HG02642 (cell line): ENCODE data around the gene CACFD1.

Source experiments
- ATAC-seq: cut with Tn5 transposase; IDR thresholded peaks from one replicate; pipeline ENCODE4 v1.9.1; 2021; ENCODE audit warnings: mild to moderate bottlenecking; ENCODE audit not compliant: unreplicated experiment, poor library complexity

The CACFD1 gene

DNA sequence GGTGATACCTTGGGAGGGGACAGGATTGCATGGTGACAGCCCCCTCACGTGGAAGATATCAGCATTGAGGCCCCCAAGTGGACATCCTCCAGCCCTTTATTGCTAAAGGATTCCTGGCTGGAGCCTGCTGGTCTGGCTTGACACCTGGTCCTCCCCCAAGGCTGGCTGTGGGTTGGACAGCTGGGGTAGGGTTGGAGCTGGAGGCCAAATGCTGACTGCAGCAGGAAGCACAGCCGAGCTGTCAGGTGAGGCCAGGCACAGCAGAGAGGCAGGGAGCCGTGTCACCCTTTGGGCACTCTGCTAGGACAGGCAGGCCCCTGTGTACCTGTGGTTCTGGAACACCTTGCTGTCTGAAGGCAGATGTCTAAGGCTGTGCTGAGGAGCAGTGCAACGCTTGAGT, 2.2 kb downstream of the CACFD1 start:
- no peak for ATAC-seq

DNA sequence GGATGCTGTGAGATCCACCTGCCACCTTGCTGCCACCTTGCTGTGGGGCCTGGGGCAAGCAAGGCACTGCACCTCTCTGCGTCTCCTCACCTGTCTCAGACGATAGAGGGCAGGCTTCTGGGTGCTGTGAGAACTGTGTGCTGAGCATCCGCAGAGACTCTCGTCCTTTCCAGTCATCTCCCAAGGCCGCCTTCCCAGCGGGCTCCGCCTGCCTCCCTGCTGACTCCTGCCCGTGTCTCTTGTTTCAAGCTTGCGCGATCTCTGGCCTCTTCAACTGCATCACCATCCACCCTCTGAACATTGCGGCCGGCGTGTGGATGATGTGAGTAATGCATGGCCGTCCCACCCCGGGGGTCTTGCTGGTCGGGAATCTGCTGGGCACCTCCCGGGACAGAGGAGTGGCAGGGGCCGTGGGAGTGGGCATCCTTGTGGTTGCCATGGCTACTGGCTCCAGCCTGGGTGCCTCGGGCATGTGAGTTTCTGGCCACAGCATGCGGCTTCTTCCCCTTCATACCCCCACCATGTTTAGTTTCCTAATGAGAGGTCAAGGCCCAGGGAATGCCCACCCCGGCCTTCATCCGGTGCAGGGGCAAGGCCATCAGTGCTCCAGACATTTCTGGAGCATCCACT, 3.6 kb downstream of the CACFD1 start:
- no peak for ATAC-seq

DNA sequence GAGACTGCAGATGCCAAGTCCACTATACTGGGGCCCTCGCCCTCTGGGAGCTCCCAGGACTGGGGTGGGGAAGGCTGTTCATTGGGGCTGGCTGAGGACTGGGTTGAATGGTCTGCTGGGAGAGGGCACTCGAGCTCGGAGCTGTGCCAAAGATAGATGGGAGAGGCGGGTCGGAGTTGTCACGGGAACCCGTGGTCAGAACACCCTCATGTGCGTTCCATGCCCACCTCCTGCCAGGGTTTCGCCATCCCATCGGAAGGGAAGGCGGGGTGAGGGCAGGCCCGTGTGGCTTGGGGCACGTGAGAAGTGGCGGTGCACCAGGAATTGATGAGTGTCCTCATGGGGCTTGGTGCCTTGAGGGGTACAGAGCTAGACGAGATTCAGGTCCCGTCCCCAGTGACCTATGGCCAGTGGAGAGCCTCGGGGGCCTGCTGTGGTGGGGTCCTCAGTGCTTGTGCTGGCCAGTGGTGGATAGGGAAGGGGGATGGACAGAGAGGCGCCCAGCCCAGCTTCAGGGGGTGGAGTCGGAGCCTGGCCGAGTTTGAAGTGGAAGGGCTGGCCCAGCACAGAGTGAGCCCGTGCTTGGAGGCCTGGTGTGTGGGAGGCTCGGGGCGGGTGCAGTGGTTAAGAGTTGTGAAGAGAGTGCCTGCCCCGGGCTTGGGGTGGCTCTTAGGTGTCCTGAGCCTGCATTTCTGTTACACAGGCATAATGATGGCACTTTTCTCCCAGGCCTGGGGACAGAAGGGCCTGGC, 4.3 kb downstream of the CACFD1 start:
- no peak for ATAC-seq

DNA sequence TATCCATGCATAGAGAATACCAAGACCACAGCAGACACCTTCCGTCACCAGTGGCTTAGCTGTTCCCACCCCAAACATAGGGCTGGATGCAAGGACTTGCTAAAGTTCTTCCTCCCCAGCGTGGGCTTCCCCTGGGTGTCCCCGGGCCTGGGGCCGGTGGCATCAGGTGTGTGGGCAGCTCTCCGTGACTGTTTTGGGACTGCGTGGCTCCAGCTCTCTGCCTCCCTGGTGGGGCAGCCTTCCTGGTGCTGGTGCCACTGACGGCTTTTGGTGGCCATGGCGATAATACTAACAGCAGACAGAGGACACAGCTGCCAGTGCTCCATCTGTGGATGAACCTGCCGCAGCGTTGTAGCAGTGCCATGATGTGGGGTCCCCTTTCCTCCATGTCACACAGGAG, 4.9 kb downstream of the CACFD1 start:
- ATAC-seq, result no peak

DNA sequence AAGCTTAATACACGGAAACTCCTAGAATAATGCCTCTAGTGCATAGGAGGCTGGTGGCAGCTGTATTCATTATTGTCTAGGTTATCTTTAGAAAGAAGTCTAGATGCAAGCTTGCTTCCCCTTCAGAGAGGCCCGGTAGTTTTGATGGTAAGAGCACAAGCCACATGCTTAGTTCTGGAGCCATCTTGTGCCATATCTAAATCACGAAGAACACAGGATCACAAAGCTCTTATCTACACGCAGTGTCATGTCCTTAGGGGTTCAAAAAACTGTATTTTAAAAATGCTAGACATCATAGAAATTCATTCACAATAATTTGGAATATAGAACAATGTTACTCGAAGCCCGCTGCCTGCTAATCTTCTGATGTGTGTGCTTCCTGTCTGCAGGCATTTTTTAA, 6.2 kb downstream of the CACFD1 start:
- ATAC-seq, result no peak

DNA sequence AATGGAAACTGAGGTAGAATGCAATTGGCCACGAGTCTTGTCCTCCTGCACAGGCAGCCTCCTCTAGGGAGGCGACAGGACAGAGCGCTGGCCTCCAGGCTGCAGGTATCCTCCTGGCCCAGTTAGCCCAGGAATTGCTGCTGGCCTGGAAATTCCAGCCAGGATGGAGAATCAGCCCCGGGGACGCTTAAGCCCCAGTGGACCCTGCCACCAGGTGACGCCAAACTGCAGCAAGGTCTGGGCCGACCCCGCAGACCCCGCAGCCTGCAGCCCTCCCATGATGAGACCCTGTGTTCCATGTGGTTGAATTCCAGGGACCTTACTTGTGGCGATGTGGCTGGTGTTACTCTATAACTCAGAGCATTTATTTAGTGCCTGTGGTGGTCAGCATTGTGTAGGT, 7.3 kb downstream of the CACFD1 start:
- no peak for ATAC-seq

DNA sequence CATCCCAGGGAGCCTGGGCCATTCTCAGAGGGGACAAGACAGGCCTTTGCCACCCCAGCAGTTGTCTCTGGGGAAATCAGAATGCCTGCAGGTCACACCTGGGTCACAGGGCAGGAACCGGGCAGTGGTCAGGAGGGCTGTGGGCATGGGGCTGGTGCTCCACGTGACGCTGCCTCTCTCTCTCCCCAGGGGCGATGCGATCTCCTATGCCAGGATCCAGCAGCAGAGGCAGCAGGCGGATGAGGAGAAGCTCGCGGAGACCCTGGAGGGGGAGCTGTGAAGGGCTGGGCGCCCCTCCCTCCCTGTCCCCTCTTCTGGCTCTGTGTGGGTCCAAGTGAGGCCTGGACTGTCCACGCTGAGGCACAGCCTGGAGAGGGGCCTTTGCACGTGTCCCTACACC, 8.6 kb downstream of the CACFD1 start:
- ATAC-seq, result no peak

DNA sequence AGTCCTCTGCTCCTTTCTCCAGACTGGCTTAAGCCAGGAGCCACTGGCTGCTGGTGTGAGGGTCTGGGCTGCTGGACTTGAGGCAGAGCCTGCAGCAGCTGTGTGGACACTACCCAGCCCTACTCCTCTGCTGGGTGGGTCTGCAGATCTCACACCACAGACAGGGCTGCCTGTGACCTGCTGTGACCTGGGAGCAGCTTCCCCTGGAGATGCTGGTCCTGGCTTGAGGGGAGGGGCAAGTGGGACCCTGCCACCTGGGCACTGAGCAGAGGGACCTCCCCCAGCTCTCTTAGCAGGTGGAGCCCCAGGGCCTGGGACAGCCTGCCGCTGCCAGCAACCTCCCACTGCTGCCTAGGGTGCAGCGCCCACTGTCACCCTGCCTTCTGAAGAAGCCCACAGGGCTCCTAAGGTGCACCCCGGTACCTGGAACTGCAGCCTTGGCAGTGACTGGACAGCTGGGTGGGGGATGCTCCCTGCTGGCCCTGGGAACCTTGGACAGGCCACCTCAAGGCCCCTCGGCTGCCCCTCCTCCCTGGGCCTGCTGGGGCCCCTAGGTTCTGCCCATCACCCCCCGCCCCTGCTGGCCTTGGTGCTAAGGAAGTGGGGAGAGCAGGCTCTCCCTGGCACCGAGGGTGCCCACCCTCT, 9.1 kb downstream of the CACFD1 start:
- ATAC-seq, result no peak

DNA sequence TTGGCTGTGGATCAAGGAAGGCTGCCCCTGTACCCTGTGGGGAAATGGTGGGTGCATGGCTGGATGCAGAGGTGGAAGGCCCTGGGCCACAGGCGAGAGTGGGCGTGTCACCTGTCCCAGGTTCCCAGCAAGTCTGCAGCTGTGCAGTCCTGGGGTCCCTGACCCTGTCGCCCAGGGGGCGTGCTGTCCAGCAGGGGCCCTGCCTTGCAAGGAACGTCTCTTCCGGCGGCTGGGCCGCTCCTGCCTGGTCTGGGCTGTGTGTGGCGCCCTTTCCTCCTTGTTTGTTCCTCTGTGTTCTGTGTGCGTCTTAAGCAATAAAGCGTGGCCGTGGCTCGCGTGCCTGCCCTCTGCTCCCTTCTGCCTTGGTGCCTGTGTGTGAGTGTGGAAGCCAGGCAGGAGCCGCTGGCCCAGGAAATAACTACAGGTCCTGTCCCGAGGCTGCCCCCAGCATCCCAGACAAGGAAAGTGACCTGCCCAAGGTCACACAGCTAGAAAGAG, 10.7 kb downstream of the CACFD1 start:
- no peak for ATAC-seq

DNA sequence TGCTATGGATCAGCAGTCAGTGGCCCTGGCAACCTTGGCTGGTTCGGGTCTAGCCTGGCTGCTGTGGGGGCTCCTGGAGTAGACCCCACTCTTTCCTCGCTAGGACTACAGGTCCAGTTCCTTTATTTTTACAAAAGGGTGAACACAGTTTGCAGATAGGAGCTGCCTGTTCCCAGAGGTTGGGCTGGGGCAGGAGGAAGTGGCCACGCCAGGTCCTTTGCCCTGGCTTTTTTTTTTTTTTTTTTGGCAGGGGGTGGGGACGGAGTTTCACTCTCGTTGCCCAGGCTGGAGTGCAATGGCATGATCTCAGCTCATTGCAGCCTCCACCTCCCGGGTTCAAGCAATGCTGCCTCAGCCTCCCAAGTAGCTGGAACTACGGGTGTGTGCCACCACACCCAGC, 11.2 kb downstream of the CACFD1 start:
- no peak for ATAC-seq

DNA sequence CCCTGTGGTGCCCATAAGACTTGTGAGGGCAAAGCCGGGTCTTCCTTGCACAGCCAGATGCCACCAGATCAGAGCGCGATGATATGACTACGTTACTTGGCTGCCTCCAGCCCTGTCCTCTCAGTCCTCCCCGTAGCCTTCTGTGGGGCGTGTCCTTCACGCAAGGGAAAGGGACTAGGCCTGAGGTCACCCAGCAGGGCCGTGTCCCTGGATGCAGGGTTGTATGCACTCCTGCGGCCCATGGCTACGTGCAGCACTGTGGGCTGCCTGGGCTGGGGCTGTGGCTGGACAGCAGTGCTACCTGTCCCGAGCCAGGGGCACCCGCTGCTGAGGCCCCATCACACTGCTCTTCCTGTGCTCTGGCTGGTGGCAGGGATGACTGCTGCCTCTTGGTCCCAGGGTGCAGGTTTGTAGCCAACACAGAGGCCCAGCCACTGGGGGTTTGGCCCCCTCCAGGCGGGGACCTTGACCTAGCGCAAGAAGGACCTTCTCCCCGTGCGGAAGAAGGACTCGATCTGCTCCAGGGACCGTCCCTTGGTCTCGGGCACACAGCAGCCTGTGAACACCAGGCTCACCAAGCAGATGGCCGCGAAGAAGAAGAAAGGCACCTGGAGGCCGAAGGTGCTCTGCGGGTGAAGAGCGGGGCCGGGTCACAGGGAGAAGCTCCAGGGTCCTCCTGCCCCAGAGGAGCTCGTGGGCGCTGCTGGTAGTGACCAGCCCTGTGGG, 11.9 kb downstream of the CACFD1 start:
- ATAC-seq, result no peak

DNA sequence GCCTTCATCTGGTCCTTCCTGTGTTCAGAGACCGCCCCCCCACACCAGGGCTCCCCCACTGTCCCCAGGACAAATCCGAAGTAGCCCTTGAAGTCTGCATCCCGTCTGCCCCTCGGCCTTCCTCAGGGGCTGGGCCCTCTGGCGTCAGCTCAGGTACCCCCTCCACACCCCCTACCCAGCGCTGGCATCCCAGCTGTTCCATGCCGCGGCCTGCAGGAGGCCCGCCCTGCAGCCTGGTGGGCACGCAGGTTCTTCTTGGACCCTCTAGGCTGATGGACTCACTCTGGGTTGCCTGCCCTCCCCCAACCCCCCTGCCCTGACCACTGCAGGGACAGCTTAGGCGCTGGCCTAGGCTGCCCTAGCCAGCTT, 12.5 kb downstream of the CACFD1 start:
- no peak for ATAC-seq

DNA sequence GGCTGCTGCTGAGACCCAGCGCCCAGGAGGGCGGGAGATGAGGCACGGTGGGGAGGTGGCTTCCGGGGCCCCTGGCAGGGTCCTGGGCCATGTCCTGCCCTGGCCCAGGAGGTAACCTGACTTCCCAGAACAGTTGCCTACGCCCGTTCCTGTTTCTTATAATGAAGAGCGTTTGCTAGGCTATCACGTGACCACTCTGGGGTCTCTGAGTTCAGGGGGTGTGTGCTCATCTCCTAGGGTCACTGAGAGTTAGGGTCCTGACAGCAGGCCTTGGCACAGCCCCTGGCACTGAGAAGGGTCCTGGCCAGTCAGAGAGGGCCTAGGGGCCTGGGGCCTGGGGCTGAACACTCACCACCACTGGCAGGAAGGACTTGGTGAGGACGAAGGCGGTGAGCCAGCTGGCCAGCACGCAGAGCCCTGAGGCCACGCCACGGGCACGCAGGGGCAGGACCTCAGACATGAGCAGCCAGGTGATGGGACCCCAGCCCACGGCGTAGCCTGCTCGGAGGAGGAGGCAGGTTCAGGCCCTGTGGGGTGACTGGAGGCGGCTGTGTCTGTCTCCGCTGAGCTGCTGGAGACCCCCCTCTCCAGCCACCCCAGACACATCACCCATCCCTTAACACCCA, 13.1 kb downstream of the CACFD1 start:
- ATAC-seq, result no peak

DNA sequence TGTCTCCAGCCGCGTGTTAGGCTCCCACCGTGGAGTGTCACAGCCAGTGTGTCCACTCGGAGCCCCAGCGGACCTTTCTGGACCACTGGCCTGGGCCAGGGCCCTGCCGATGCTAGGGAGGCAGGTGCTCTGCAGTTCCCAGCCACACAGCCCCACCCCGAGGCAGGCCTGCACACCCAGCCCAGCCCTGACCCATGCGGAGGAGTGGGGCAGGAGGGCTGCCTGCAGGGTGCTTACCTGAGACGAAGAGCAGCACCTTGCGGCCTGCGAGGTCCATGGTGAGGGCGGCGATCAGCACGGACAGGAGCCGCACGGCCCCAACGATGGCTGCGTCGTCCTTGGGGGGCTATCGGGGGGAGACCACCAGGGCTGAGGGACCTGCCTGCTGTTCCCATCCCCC, 14.0 kb downstream of the CACFD1 start:
- ATAC-seq, result no peak

DNA sequence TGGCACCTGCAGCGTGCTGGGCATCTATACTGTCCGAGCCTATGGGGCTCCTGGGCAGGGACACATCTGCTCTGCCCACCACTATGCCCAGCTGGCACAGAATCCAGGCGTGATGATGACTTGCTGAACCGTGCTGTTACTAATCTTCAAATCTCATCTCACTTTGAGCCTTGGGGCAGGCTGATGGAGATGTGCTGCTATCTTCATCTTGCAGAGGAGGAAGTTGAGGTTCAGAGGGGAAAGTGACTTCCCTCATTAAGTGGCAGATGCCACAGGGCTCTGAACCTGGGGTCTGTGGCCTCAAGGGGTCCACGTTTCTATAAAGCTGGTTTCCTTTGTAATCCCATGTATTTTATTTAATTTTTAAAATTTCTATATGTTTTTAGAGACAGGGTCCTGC, 14.4 kb downstream of the CACFD1 start:
- ATAC-seq, result no peak

DNA sequence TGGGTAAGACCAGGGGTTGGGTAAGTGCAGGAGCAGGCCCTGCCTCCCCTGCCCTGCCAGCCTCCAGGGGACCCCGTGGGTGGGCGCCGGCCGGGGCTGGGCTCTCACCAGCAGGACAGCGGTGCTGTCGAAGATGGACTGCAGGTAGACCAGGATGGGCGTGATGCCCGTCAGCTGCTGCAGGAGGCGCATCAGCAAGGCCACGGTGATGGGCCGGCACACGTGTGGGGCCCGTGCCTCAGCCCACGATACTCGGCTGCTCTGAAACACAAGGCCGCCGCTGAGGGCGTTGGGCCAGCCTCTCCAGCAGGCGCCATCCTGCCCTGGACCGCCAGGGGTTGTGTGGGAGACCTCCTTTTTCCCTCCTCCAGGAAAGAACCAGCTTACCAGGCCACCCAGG, 15.1 kb downstream of the CACFD1 start:
- no peak for ATAC-seq

DNA sequence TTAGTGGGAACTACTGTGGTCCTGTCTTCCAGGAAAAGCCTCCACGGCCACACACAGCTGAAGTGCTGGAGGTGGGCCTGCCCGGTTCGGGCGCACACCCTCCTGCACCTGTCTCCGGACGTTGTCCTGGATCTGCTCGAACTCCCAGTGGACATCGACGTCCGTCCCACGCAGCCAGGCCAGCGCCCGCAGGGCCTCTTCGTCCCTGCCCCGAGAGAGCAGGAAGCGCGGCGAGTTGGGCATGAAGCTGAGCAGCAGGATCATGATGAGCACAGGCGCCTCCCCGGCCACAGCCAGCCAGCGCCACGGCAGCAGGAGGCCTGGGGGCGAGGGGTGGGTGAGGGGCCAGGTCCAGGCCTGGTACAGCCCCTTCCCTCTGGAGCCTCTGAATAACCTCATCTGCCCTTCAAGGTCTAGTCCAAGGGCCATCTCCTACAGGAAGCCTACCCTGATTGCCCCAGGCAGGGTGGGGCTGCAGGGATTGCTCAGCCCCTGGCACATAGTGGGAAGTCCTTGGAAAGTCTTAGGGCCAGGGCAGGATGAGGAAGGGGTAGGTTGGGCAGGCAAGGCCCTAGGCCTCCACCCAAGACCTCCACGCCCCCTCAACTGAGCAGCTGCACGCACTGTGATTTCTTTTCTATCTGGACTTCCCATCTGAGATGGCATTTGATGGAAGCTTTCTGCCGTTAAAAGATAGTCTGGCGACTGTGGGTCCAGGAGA, 15.7 kb downstream of the CACFD1 start:
- no peak for ATAC-seq

DNA sequence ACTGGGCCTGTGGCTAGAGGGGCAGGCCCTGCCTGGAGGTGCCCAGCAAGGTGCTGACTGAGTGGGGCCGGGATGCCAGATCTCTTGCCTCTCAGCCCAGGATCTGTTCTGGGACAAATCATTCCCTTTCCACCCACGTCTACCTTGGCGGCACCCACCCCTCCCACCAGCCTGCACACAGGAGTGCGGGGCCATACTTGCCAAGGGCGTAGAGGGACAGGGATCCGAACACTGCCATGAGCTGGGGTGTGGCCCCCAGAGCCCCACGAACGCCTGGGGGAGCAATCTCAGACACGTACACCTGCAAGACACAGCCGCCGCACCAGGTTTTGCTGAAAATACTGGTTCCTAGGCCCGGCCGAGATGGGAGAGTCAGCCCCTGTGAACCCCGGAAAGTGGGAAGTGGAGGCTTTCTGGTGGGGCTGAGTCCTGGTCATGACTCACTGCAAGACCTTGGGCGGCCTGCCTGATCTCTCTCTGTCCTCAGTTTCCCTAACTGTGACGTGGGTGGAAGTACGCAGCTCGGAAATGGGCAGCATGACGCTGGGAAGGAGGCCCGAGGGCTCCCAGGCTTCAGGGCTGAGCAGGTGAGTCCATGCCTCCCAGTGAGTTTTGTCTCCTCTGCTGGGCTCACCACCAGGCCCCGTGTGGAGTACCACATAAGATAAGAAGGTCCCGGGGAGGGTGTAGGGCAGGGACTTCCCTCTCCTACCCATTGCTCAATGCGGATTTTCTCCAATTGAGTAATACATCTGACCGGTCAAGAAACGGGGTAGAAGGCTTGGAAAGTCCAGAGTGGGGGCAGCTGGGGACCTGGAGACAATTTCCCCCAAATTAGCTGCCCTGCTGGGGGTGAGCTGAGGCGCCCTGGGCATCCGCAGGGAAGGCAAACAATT, 16.5 kb downstream of the CACFD1 start:
- ATAC-seq, result no peak

DNA sequence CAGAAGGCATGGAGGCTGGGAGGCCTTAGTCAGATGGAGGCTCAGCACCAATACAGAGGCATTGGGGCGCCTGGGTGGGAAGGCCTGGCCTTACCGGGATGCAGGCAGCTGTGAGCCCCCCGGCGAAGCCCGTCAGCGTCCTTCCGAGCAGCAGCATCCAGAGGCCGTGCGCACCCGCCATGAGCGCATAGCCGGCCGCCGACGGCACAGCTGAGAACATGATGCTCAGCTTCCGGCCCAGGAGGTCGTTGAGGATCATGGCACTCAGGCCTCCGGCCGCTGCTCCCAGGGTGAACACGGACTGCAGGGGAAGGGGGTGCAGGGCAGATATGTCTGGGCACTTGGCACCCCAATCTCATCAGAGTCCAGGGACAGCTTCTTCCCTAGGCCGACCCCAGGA, 17.2 kb downstream of the CACFD1 start:
- no peak for ATAC-seq
